Progenitor cell of endocrine pancreas (in vitro differentiated cells): Measurements from ENCODE around the gene BLID. TPM values are rescaled to one million over a fixed set of nuclear protein-coding genes. Genes with fewer than 3 reads are reported as not detected.

Experiments used
- DNase-seq: peaks from one replicate; pipeline ENCODE4 v3.0.0; 2021; ENCODE audit warnings: low spot score; ENCODE audit not compliant: unreplicated experiment
- H3K27ac Mint-ChIP-seq: 2 replicates; pipeline ENCODE4 v1.8.0; 2021; ENCODE audit warnings: mild to moderate bottlenecking, moderate library complexity, mixed read lengths
- H3K27me3 Mint-ChIP-seq: 2 replicates; pipeline ENCODE4 v1.8.0; 2021; ENCODE audit warnings: mixed read lengths
- H3K36me3 Mint-ChIP-seq: 2 replicates; pipeline ENCODE4 v1.8.0; 2022; ENCODE audit warnings: mixed read lengths; ENCODE audit not compliant: insufficient read depth
- H3K4me1 Mint-ChIP-seq: 2 replicates; pipeline ENCODE4 v1.8.0; 2021; ENCODE audit warnings: low read depth, mixed read lengths
- H3K4me3 Mint-ChIP-seq: 2 replicates; pipeline ENCODE4 v1.8.0; 2021; ENCODE audit warnings: low read depth, mild to moderate bottlenecking, moderate library complexity, mixed read lengths
- H3K9me3 Mint-ChIP-seq: 2 replicates; pipeline ENCODE4 v1.8.0; 2021; ENCODE audit warnings: low read depth, mixed read lengths
- CTCF ChIP-seq: fragments of 200-600 bp; sonication (generic); IDR thresholded peaks from one replicate; pipeline ENCODE4 v1.5.0; 2021; ENCODE audit warnings: antibody characterized with exemption, mild to moderate bottlenecking; ENCODE audit not compliant: unreplicated experiment
- total RNA-seq: library from RNA; stranded (reverse); gene quantifications from 2 replicates; pipeline ENCODE4 v1.2.1, GENCODE V29; 2021

Gene BLID
- total RNA-seq, 1 donor from 2014 or later = not detected

DNA sequence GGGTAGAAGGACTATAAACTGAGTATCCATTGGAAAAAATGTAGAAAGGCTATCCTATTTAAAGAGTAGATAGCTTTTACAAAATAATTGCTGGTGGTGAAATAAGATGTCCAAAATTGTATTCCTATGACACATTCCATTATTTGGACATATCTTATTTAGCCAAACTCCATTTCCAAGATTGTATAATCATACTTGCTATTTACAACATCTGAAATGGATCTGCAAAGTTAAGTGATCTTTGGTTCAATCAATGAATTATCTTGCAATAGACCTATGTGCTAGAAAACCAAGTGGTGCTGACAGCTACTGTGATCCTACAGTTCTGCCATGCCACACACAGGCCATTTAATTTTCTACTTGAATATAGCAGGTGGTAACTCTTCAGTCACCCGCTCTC is 11.0 kb upstream of the BLID start:
- no peaks in the 10 kb centered on the region for H3K36me3 Mint-ChIP-seq
- TF ChIP-seq CTCF = no peak
- no peaks in the 10 kb centered on the region for H3K4me1 Mint-ChIP-seq
- peaks cover 3% of the 10 kb centered on the region for H3K27me3 Mint-ChIP-seq
- H3K4me3 Mint-ChIP-seq = no peak overlapping the region
- H3K9me3 Mint-ChIP-seq = no peaks in the 10 kb centered on the region
- H3K27ac Mint-ChIP-seq = no peak overlapping the region
- DNase-seq = no peak

GRCh38 chr11:122126024-122126688 is 10.1 kb upstream of the BLID start:
- Mint-ChIP-seq H3K9me3 (peaks cover 3% of the 10 kb centered on the region), H3K36me3 (no peaks in the 10 kb centered on the region), H3K27me3 (peaks cover 3% of the 10 kb centered on the region), H3K4me3 (no peak overlapping the region), H3K27ac (no peak overlapping the region), H3K4me1 (no peaks in the 10 kb centered on the region)
- DNase-seq = no peak
- TF ChIP-seq CTCF = no peak

DNA sequence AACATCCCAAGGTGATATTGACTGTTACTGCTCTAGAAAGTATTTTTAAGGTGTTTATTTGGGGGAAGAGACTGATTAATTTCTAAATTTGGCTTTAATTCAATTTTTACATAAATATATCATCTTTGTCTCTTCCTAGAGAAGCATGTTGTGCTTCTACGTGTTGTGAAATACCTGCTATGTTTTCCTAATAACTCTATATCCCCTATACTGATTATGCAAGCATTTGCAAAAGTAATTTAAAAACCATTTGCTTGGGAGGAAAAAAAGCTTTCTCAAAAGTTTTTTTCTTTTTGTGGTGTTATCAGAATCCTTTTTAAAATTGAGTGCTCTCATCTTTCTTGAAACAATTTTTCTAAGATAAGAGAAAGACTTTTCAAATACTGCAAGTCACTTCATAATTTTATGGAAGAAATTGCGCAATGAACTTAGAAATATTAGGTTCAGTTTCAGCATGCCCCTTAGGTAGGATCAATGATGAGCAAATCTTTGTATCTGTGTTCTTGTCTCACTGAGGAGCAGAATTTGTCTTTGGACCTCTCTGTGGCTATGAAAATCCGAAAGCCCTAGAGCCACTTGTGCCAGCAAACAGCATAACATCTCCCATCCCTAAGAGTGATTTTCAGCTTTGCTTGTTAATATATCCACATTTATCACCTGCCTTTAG is 7.4 kb upstream of the BLID start:
- H3K4me1 Mint-ChIP-seq = no peaks in the 10 kb centered on the region
- H3K9me3 Mint-ChIP-seq = peaks cover 3% of the 10 kb centered on the region
- no peak overlapping the region for H3K27ac Mint-ChIP-seq
- H3K27me3 Mint-ChIP-seq = no peaks in the 10 kb centered on the region
- TF ChIP-seq CTCF = no peak
- no peak overlapping the region for H3K4me3 Mint-ChIP-seq
- no peaks in the 10 kb centered on the region for H3K36me3 Mint-ChIP-seq
- no peak for DNase-seq

- H3K36me3 Mint-ChIP-seq = no peaks in the 10 kb centered on the region
- no peaks in the 10 kb centered on the region for H3K27me3 Mint-ChIP-seq
- no peak for TF ChIP-seq CTCF
- H3K9me3 Mint-ChIP-seq = peaks cover 3% of the 10 kb centered on the region
- no peak overlapping the region for H3K27ac Mint-ChIP-seq
- DNase-seq = no peak
- H3K4me3 Mint-ChIP-seq = no peak overlapping the region
- H3K4me1 Mint-ChIP-seq = no peaks in the 10 kb centered on the region
These were observed 6.2 kb upstream of the BLID start for GRCh38 chr11:122122179-122122578.

DNA sequence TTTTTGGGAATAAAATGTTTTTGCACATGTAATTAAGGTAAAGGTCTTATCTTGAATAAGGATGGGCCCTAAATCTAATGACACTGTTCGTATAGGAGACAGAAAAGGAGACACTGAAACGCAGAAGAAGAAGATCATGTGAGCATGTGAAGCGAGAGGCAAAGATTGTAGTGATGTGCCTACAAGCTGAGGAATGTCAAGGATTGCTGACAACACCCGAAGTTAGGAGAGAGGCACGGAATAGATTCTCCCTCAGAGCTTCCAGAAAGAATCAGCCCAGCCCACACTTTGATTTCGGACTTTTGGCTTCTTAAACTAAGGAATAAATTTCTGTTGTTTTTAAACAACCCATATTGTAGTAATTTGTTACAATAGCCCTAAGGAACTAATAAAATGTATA is 4.1 kb upstream of the BLID start:
- Mint-ChIP-seq H3K36me3 (no peaks in the 10 kb centered on the region), H3K27me3 (no peaks in the 10 kb centered on the region), H3K9me3 (peaks cover 3% of the 10 kb centered on the region), H3K4me1 (no peaks in the 10 kb centered on the region), H3K27ac (no peak overlapping the region), H3K4me3 (no peak overlapping the region)
- no peak for TF ChIP-seq CTCF
- no peak for DNase-seq
